Mesenteric fat pad (tissue), 1 donor: Measurements from ENCODE around the gene HAVCR1. TPM values are rescaled to one million over a fixed set of nuclear protein-coding genes. Genes with fewer than 3 reads are reported as not detected.

Experiments used
- DNase-seq: peaks from one replicate; pipeline ENCODE4 v3.0.0-alpha.2; 2020; ENCODE audit warnings: low spot score
- total RNA-seq: library from RNA; stranded (reverse); fragmentation: NEBNext Ultra II Directional; extraction: Animal tissue kit (Norgen Biotek cat#: 25700); gene quantifications from one replicate; pipeline ENCODE4 v1.2.1, GENCODE V29; 2021
- donor health status: DM: yes; HTN: yes; CAD: no.

HAVCR1 gene
- total RNA-seq, 1 donor from 2014 or later, result 0.29 TPM

GRCh38 chr5:157004893-157005551 lies 53.9 kb downstream of the HAVCR1 start:
- no peak for DNase-seq

GRCh38 chr5:156991714-156992113 lies 67.2 kb downstream of the HAVCR1 start:
- no peak for DNase-seq

GRCh38 chr5:156984064-156984463 lies 74.9 kb downstream of the HAVCR1 start:
- no peak for DNase-seq

GRCh38 chr5:156981481-156981880 lies 77.4 kb downstream of the HAVCR1 start:
- DNase-seq, result no peak

Other genes starting within 250 kb of the HAVCR1 start
- not detected for gene PPP1R2B, start 208.8 kb downstream of the HAVCR1 start, total RNA-seq
- not detected for gene TIMD4, start 95.9 kb downstream of the HAVCR1 start, total RNA-seq
- gene HAVCR2, start 49.9 kb upstream of the HAVCR1 start, total RNA-seq, result 14.9 TPM
- 10.7 TPM for gene MED7, start 83.7 kb upstream of the HAVCR1 start, total RNA-seq
- gene GARIN3, start 107.1 kb upstream of the HAVCR1 start, total RNA-seq, result not detected
- gene ITK, start 121.7 kb upstream of the HAVCR1 start, total RNA-seq, result 4.5 TPM
- gene CYFIP2, start 207.0 kb upstream of the HAVCR1 start, total RNA-seq, result 7.3 TPM